Nucleus accumbens (tissue), 56 donors: ENCODE results near the gene PLD3.

Source experiments
- DNase-seq, 56 donors: peaks; one replicate each; lab custom pipeline; 2025; lab: John Stamatoyannopoulos, UW

The PLD3 gene

GRCh38 chr19:40422748-40423566 lies 74.5 kb downstream of the PLD3 start:
- no peak for DNase-seq

GRCh38 chr19:40423938-40424337 lies 75.4 kb downstream of the PLD3 start:
- DNase-seq: no peak

- peak in 11 of 56 donors; percentile 17 to 69 (median 49) for DNase-seq
These were observed 76.3 kb downstream of the PLD3 start for GRCh38 chr19:40424637-40425449.

GRCh38 chr19:40425450-40426287 lies 77.2 kb downstream of the PLD3 start, which contains the start of gene SERTAD1:
SERTAD1 (minus strand) TSS chr19:40425992; CDS start chr19:40423546, 2,446 bp downstream.
- peak; percentile 96 to 100 (median 100) for DNase-seq
